Duodenal mucosa (tissue), 2 donors: Measurements from ENCODE around the gene TSPAN11.

Experiments used
- H3K27ac ChIP-seq: one replicate; pipeline ENCODE4 v1.7.0; 2013; ENCODE audit warnings: low read depth, low read length
- H3K27me3 ChIP-seq, 2 donors: one replicate each; pipeline ENCODE4 v1.7.0; 2013; ENCODE audit warnings: low read length in 2 of 2, control low read depth in 1 of 2; ENCODE audit not compliant: insufficient read depth in 2 of 2, control insufficient read depth in 1 of 2
- H3K36me3 ChIP-seq, 2 donors: one replicate each; pipeline ENCODE4 v1.7.0; 2013; ENCODE audit warnings: low read length in 2 of 2, control low read depth in 1 of 2; ENCODE audit not compliant: insufficient read depth in 2 of 2, control insufficient read depth in 1 of 2
- H3K4me1 ChIP-seq, 2 donors: one replicate each; pipeline ENCODE4 v1.7.0; 2013; ENCODE audit warnings: low read length in 2 of 2, control low read depth in 1 of 2; ENCODE audit not compliant: insufficient read depth in 2 of 2, control insufficient read depth in 1 of 2
- H3K4me3 ChIP-seq, 2 donors: one replicate each; pipeline ENCODE4 v1.7.0; 2013; ENCODE audit warnings: low read length in 2 of 2, low read depth in 1 of 2
- H3K9ac ChIP-seq, 2 donors: one replicate each; pipeline ENCODE4 v1.7.0; 2013; ENCODE audit warnings: low read length in 2 of 2, low read depth in 1 of 2
- H3K9me3 ChIP-seq, 2 donors: one replicate each; pipeline ENCODE4 v1.7.0; 2013; ENCODE audit warnings: low read length in 2 of 2, control low read depth in 1 of 2; ENCODE audit not compliant: control insufficient read depth in 1 of 2

The TSPAN11 gene

GRCh38 chr12:30990316-30990715 lies 63.8 kb downstream of the TSPAN11 start:
- no peak overlapping the region for H3K9ac ChIP-seq
- peaks cover 13 to 17% of the 10 kb centered on the region in 2 donors for H3K4me1 ChIP-seq
- no peak overlapping the region for H3K27ac ChIP-seq
- no peak overlapping the region for H3K4me3 ChIP-seq
- no peaks in the 10 kb centered on the region for H3K9me3 ChIP-seq
- no peaks in the 10 kb centered on the region for H3K36me3 ChIP-seq
- H3K27me3 ChIP-seq = no peaks in the 10 kb centered on the region

- Histone ChIP-seq H3K9me3 (no peaks in the 10 kb centered on the region), H3K4me3 (no peak overlapping the region), H3K9ac (no peak overlapping the region), H3K27me3 (no peaks in the 10 kb centered on the region), H3K27ac (no peak overlapping the region), H3K4me1 (peaks cover 13 to 17% of the 10 kb centered on the region in 2 donors), H3K36me3 (no peaks in the 10 kb centered on the region)
These were observed 64.2 kb downstream of the TSPAN11 start for GRCh38 chr12:30990776-30991175.

GRCh38 chr12:30991466-30991865 lies 64.9 kb downstream of the TSPAN11 start:
- H3K4me3 ChIP-seq = no peak overlapping the region
- H3K27ac ChIP-seq = no peak overlapping the region
- peaks cover 13 to 17% of the 10 kb centered on the region in 2 donors for H3K4me1 ChIP-seq
- no peak overlapping the region for H3K9ac ChIP-seq
- H3K36me3 ChIP-seq = no peaks in the 10 kb centered on the region
- H3K27me3 ChIP-seq = no peaks in the 10 kb centered on the region
- no peaks in the 10 kb centered on the region for H3K9me3 ChIP-seq

- no peaks in the 10 kb centered on the region for H3K9me3 ChIP-seq
- peaks cover 13 to 17% of the 10 kb centered on the region in 2 donors for H3K4me1 ChIP-seq
- no peak overlapping the region for H3K9ac ChIP-seq
- no peaks in the 10 kb centered on the region for H3K27me3 ChIP-seq
- H3K36me3 ChIP-seq = no peaks in the 10 kb centered on the region
- H3K4me3 ChIP-seq = no peak overlapping the region
- no peak overlapping the region for H3K27ac ChIP-seq
These were observed 65.8 kb downstream of the TSPAN11 start for GRCh38 chr12:30992381-30992780.

GRCh38 chr12:30993766-30994165 lies 67.2 kb downstream of the TSPAN11 start:
- Histone ChIP-seq H3K27ac (no peak overlapping the region), H3K4me1 (peaks cover 10 to 15% of the 10 kb centered on the region in 2 donors), H3K9ac (no peak overlapping the region), H3K27me3 (no peaks in the 10 kb centered on the region), H3K4me3 (no peak overlapping the region), H3K36me3 (no peaks in the 10 kb centered on the region), H3K9me3 (no peaks in the 10 kb centered on the region)

- H3K36me3 ChIP-seq = no peaks in the 10 kb centered on the region
- H3K4me1 ChIP-seq = peaks cover 6 to 10% of the 10 kb centered on the region in 2 donors
- H3K9me3 ChIP-seq = no peaks in the 10 kb centered on the region
- no peak overlapping the region for H3K4me3 ChIP-seq
- no peak overlapping the region for H3K27ac ChIP-seq
- H3K27me3 ChIP-seq = no peaks in the 10 kb centered on the region
- no peak overlapping the region for H3K9ac ChIP-seq
These were observed 67.7 kb downstream of the TSPAN11 start for GRCh38 chr12:30994274-30994673.

GRCh38 chr12:30996255-30996654 lies 69.7 kb downstream of the TSPAN11 start:
- no peak overlapping the region for H3K27ac ChIP-seq

GRCh38 chr12:30996752-30997151 lies 70.2 kb downstream of the TSPAN11 start:
- Histone ChIP-seq H3K4me1 (peaks cover 0 to 5% of the 10 kb centered on the region in 2 donors), H3K27ac (no peak overlapping the region), H3K36me3 (no peaks in the 10 kb centered on the region), H3K4me3 (no peak overlapping the region), H3K9me3 (no peaks in the 10 kb centered on the region), H3K27me3 (no peaks in the 10 kb centered on the region), H3K9ac (no peak overlapping the region)

More at GRCh38 chr12:30996255-30996654, 69.7 kb downstream of the TSPAN11 start:
- H3K4me3 ChIP-seq = no peak overlapping the region
- no peaks in the 10 kb centered on the region for H3K36me3 ChIP-seq
- H3K27me3 ChIP-seq = no peaks in the 10 kb centered on the region
- peaks cover 0 to 5% of the 10 kb centered on the region in 2 donors for H3K4me1 ChIP-seq
- H3K9me3 ChIP-seq = no peaks in the 10 kb centered on the region
- no peak overlapping the region for H3K9ac ChIP-seq

- no peak overlapping the region for H3K27ac ChIP-seq
- no peaks in the 10 kb centered on the region for H3K4me1 ChIP-seq
- H3K4me3 ChIP-seq = no peak overlapping the region
- no peak overlapping the region for H3K9ac ChIP-seq
- no peaks in the 10 kb centered on the region for H3K36me3 ChIP-seq
- no peaks in the 10 kb centered on the region for H3K9me3 ChIP-seq
- no peaks in the 10 kb centered on the region for H3K27me3 ChIP-seq
These were observed 71.3 kb downstream of the TSPAN11 start for GRCh38 chr12:30997685-30998440.

GRCh38 chr12:30999011-30999410 lies 72.5 kb downstream of the TSPAN11 start:
- no peak overlapping the region for H3K9ac ChIP-seq

More at GRCh38 chr12:30999011-30999410, 72.5 kb downstream of the TSPAN11 start:
- no peaks in the 10 kb centered on the region for H3K9me3 ChIP-seq
- no peaks in the 10 kb centered on the region for H3K36me3 ChIP-seq
- H3K4me1 ChIP-seq = no peaks in the 10 kb centered on the region
- no peaks in the 10 kb centered on the region for H3K27me3 ChIP-seq
- no peak overlapping the region for H3K27ac ChIP-seq
- no peak overlapping the region for H3K4me3 ChIP-seq
